GM19463 (cell line): ENCODE results near the gene CLCF1.

Experiments used
- ATAC-seq: cut with Tn5 transposase; IDR thresholded peaks from one replicate; pipeline ENCODE4 v1.9.1; 2021; ENCODE audit warnings: mild to moderate bottlenecking, moderate library complexity; ENCODE audit not compliant: unreplicated experiment

The CLCF1 gene

DNA sequence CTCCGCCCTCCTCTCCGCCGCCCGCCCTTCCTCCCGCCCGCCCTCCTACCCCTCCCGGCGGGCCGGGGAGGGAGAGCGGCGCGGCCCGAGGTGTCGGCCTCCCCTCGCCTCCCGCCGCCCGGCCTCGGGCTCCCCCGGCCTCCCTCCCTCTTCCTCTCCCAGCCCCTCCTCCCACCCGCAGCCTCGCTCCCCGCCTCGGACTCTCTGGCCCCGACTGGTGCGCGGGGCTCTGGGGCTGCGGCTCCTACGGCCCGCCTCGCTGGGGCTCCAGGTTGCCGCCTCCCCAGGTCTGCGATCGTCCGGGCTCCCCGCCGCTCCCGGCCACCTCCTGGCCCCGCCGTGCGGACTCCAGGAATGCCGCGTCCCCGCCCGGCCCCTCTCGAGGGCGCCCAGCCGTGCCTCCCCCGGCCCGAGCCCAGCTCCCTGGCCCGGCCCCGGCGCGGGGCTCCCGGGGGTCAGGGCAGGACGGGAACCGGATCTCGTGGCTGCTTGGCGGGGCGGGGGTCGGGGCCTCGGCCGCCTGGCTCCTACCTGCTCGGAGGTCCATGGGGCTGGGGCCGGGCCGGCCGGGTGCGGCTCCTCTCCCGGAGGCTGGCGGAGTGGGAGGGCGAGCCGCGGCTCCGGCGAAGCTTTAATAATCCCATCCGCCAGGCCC is at the start of gene CLCF1:
Gene CLCF1, minus strand, starts transcription at position 606 of the 655 bp plus-strand sequence. Its CDS starts 59 bp downstream, at position 547.
- ATAC-seq = peak; percentile 11

DNA sequence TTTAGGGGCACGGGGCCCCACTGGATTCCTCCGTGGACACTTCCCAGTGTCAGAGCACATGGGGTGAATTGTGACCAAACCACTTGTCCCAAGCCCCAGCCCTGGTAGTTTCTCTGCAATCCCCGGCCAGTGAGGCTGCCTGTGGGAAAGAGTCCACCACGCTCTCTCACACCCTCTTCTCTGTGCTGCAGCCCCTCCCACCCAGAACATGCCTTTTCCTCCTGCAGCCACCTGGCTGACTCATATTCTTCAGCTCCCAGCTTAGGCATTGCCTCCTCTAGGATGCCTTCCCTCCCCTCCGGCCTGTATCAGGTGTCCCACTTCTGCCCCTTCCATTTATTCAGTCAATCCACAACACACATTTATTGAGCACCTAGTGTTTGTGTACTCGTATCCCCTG is 49.5 kb upstream of the CLCF1 start:
- ATAC-seq = no peak

GRCh38 chr11:67421430-67422031 is 48.1 kb upstream of the CLCF1 start:
- peak; percentile 8 for ATAC-seq

DNA sequence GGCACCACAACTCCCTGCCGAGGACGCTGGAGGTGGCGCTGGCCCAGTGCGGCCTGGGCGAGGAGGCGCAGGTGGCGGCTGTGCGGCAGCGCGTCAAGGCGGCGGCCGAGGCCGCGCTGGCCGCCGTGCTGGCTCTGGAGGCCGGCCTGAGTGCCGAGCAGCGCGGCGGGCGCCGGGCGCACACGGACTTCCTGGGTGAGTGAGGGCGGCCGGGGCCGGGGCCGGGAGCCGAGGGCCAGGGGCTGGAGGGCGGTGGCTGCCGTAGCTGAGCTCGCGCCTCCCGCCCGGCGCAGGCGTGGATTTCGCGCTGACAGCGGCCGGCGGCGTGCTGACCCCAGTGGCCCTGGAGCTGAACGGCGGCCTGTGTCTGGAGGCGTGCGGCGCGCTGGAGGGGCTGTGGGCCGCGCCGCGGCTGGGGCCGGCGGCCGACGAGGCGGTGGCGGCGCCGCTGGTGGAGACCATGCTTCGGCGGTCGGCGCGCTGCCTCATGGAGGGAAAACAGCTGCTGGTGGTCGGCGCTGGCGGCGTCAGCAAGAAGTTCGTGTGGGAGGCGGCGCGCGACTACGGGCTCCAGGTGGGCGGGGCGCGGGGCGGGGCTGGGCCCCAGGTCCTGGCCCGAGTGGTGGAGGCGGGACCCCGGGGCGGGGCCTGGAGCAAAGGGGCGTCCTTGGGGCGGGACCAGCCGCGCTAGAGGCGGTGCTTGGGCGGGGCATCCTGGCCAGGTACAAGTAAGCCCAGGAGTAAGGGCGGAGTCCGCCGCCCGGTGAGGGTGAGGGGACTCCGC is 47.4 kb upstream of the CLCF1 start:
- ATAC-seq = peak; percentile 88

- no peak for ATAC-seq
Measured at GRCh38 chr11:67420147-67420645, 46.8 kb upstream of the CLCF1 start.

DNA sequence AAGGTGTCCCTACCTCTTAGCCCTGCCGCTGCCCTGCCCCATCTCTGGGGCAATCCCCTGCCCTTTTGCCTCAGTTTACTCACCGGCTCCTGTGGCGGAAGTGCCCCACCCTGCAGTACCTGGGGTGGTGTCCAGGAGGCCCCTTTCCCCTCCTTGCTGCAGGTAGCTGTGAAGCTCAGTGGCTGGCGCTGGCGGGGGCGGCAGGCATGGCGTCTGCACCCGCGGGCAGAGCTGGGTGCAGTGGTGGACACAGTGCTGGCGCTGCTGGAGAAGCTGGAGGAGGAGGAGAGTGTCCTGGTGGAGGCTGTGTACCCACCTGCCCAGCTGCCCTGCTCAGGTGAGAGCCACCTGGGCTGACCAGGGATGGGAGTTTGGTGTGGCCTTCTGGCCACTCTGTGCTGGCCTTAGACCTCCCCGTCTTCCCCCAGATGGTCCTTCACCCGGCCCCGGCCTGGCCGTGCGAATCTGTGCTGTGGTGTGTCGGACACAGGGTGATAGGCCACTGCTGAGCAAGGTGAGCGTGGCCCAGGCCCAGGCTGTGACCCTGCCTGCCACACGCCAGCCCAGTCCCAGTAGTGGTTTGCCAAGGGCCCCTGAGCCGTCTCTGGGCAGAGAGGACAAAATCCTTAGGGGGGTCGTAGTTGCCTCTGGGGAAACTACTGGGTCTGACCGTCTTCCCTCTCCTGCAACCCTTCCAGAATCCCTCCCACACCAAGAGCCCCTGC is 46.1 kb upstream of the CLCF1 start:
- ATAC-seq = no peak

DNA sequence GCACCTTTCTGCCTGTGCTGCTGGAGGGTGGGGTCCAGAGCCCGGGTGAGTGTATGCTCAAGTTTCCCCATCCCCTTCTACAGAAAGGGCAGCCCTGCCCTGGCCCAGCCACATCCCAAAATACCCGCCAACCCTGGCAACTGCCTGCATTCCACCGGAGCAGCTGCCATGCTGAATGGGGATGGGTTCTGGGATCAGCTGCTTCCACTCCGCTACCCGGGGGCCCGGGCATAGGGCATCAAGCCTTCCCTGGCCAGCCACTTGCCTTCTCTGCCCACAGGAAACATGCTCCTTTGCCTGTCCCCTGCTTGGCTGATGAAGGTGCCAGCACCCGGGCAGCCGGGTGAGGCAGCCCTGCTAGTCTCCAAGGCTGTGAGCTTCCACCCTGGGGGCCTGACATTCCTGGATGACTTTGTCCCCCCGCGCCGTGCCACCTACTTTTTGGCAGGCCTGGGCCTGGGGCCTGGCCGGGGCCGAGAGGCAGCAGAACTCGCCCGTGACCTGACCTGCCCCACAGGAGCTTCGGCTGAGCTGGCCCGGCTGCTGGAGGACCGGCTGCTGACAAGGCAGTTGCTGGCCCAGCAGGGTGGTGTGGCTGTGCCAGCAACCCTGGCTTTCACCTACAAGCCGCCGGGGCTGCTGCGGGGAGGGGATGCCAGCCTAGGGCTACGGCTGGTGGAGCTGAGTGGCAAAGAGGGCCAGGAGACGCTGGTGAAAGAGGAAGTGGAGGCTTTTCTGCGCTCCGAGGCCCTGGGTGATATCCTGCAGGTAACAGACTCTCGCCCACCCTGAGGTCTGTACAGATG is 45.3 kb upstream of the CLCF1 start:
- ATAC-seq = no peak

DNA sequence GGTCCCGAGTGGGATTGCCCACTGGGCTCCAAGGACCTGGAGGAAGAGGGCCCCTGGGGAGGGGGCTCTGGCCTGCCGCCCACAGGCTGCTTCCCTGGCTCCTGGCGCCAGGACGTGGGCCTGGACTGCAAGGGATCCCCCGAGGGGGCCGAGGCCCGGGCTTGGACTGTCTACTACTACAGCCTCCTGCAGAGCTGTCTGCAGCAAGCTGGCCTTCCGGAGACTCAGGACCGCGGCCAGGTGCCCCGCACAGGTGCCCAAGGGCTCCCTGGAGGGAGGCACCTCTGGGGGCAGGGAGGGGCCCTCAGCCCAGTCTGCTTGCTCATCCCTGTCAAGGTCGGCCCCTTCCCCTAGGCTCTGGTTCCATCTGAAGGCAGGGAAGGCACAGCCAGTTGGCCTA is 44.0 kb upstream of the CLCF1 start:
- ATAC-seq = no peak

GRCh38 chr11:67416416-67417335 is 43.3 kb upstream of the CLCF1 start:
- no peak for ATAC-seq

- ATAC-seq = no peak
Measured at GRCh38 chr11:67415501-67416304, 42.3 kb upstream of the CLCF1 start, which contains the start of gene CARNS1. CARNS1 (plus strand) TSS chr11:67415678; CDS start chr11:67416200, 522 bp downstream.

DNA sequence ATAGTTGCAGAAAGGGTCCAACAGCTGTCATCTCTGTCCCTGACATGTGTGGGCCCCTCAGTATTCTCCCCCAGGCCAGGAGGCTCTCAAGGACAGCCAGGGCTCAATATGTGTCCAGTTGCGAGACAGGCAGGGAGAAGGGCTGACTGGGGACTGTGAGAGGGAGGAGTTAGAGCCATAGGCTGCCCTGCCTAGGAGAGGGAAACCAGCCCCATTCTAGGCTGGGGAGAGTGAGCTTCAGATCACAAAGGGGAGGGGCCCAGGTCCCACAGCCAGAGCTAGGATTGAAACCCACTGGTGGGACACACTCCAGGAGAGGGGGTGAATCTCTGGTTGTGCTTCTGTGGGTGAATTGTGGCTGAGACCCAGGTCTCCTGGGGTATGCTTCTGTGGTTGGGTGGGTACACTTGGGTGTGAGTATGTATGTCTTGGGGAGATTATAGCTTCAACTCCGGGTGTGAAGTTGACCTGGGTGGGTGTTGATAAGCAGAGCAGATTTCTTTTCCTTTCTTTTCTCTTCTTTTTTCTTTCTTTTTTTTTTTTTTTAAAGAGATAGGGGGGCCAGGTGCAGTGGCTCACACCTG is 40.0 kb upstream of the CLCF1 start:
- ATAC-seq = no peak

GRCh38 chr11:67412495-67413179 is 39.2 kb upstream of the CLCF1 start:
- no peak for ATAC-seq

- ATAC-seq = no peak
Measured at GRCh38 chr11:67411785-67412152, 38.4 kb upstream of the CLCF1 start.

GRCh38 chr11:67410984-67411784 is 37.8 kb upstream of the CLCF1 start:
- no peak for ATAC-seq

DNA sequence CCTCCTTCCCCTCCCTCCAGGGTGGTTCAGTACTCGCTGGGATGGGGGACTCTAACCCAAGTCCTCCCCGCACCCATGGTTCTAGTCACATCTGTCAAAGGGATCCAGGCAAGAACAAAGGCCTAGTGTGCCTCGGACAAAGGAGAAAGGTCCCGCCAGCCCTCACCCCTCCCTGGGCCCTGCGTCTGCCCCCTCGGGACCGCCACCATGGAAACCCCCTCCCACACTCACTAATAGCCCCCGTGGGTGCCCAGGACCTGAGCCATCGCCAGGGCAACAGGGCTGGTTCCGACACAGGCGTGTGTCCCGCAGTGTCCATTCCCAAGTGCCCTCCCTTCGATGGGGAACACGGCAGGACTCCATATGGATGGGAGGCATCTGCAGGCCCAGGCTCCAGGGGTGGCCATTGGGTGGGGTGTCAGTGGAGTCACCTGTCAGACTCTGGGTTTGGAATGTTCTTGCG is 37.0 kb upstream of the CLCF1 start:
- no peak for ATAC-seq

DNA sequence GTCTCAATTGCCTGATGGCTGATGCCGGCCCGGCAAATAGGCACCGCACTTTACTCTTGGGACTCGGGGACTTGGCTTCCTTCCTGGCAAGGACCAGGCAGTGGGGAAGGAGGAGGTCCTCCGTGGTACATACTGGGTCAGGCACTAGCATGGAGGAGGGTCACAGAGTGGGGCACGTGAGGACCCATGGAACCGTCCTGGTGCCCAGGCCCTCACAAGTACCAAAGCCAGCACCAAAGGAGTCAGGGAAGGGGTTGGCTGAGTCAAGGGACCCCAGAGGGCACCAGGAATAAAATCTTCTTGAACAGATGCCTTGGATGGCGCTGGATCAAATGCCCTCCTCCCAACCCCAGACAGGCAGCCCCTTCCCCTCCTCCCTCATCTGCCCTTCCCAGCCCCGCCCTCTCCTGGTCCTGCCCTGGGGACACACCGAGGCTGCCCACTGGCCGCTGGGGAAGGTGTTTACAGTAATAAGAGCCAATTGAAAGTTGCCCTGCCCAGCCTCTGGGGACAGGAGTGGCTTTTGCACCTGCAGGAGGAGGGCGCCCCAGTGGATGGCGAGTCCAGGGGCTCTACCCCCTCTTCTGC is 36.5 kb upstream of the CLCF1 start:
- peak; percentile 6 for ATAC-seq
